Activated CD8-positive, alpha-beta T cell treated with anti-CD3 and anti-CD28 coated beads for 36 hours (primary cell): Measurements from ENCODE around the gene UGCG. TPM values are rescaled to one million over a fixed set of nuclear protein-coding genes. Genes with fewer than 3 reads are reported as not detected.

Source experiments
- ATAC-seq: fragments of 200-7000 bp; cut with Tn5 transposase; one replicate; pipeline ENCODE4 v1.10.0; 2021; ENCODE audit warnings: mild to moderate bottlenecking, moderate library complexity
- CTCF ChIA-PET: fragments of 350-600 bp; sonication (Branson Sonifier 250); formaldehyde crosslinking; loops from one replicate; lab custom pipeline; 2021; ENCODE audit warnings: antibody characterized with exemption; lab: Charles Lee
- POLR2A ChIA-PET: fragments of 350-600 bp; sonication (Branson Sonifier 250); formaldehyde crosslinking; loops from one replicate; lab custom pipeline; 2021; ENCODE audit warnings: antibody characterized with exemption; lab: Charles Lee
- DNase-seq: peaks from one replicate; pipeline ENCODE4 v3.0.0-alpha.2; 2020
- H3K27ac Mint-ChIP-seq: one replicate; pipeline ENCODE4 v1.8.0; 2021; ENCODE audit warnings: mild to moderate bottlenecking, mixed read lengths
- H3K27me3 Mint-ChIP-seq: one replicate; pipeline ENCODE4 v1.8.0; 2021; ENCODE audit warnings: mixed read lengths
- H3K36me3 Mint-ChIP-seq: one replicate; pipeline ENCODE4 v1.8.0; 2021; ENCODE audit warnings: low read depth, mixed read lengths
- H3K4me1 Mint-ChIP-seq: one replicate; pipeline ENCODE4 v1.8.0; 2021; ENCODE audit warnings: low read depth, mixed read lengths
- H3K4me3 Mint-ChIP-seq: one replicate; pipeline ENCODE4 v1.8.0; 2021; ENCODE audit warnings: mild to moderate bottlenecking, moderate library complexity, mixed read lengths
- H3K9me3 Mint-ChIP-seq: one replicate; pipeline ENCODE4 v1.8.0; 2021; ENCODE audit warnings: mixed read lengths
- intact Hi-C: fragments of 100-400 bp; cut with micrococcal nuclease; formaldehyde crosslinking; loops from one replicate; pipeline ENCODE4 v1.10.0; 2022
- total RNA-seq, 2 experiments: library from RNA; stranded (reverse); gene quantifications; one replicate each; pipeline ENCODE4 v1.2.3, GENCODE V29; 2021
- TF ChIP-seq, protein P1 (sequence below): fragments of 200-600 bp; IDR thresholded peaks from one replicate; pipeline ENCODE4 v1.8.0; 2022; ENCODE audit warnings: antibody characterized with exemption, mild to moderate bottlenecking

The UGCG gene
- total RNA-seq, 2 experiments from 2014 or later, result 13.5 to 14.3 TPM

DNA sequence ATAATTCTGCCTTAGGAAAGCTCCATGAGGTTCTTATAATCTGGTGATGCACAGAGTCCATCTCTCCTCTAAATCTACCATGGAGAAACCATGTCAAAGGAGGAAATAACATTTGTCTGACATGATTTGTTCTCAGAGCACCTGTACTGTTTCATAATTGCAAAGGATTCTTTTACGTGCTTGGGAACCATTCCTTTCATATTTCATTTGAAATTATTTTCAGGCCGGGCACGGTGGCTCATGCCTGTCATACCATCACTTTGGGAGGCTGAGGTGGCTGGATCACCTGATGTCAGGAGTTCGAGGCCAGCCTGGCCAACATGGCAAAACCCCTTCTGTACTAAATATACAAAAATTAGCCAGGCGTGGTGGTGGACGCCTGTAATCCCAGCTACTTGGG, 65.4 kb downstream of the UGCG start:
- Mint-ChIP-seq H3K4me1 (peaks cover 19% of the 10 kb centered on the region), H3K36me3 (no peaks in the 10 kb centered on the region), H3K4me3 (no peak overlapping the region), H3K27ac (no peak overlapping the region), H3K9me3 (no peaks in the 10 kb centered on the region), H3K27me3 (peaks cover 2% of the 10 kb centered on the region)
- CTCF ChIA-PET, result interaction anchor here (0.9 kb wide), 1 partner anchor 9 kb away, joined by 3 read pairs; no protein-coding TSS in a partner anchor
- no peak for ATAC-seq
- intact Hi-C loops, result no loop called here
- POLR2A ChIA-PET, result no interaction called here
- no peak for DNase-seq
- TF ChIP-seq, protein P1, sequence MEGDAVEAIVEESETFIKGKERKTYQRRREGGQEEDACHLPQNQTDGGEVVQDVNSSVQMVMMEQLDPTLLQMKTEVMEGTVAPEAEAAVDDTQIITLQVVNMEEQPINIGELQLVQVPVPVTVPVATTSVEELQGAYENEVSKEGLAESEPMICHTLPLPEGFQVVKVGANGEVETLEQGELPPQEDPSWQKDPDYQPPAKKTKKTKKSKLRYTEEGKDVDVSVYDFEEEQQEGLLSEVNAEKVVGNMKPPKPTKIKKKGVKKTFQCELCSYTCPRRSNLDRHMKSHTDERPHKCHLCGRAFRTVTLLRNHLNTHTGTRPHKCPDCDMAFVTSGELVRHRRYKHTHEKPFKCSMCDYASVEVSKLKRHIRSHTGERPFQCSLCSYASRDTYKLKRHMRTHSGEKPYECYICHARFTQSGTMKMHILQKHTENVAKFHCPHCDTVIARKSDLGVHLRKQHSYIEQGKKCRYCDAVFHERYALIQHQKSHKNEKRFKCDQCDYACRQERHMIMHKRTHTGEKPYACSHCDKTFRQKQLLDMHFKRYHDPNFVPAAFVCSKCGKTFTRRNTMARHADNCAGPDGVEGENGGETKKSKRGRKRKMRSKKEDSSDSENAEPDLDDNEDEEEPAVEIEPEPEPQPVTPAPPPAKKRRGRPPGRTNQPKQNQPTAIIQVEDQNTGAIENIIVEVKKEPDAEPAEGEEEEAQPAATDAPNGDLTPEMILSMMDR, result no peak

DNA sequence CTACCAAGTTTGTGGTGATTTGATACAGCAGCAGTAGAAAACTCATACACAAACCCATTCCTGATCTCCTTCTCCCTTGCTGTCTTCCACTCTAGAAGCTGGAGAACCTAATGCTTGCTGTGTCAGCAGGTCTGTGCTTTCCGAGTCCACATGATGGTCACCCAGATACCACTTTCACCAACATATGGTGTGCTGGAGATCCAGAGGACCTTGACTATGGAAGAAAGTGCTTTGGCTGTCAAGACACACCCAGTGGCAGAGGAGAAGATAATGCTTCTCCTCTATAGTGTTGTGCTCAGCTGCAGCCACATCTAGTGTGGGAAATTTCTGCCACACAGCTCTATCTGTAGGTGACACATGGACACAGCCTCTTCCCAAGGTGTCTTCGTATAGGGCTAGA, 67.4 kb downstream of the UGCG start:
- peaks cover 6% of the 10 kb centered on the region for H3K4me1 Mint-ChIP-seq
- H3K27me3 Mint-ChIP-seq, result no peaks in the 10 kb centered on the region
- ATAC-seq, result no peak
- no peak overlapping the region for H3K27ac Mint-ChIP-seq
- no peak for DNase-seq
- TF ChIP-seq, protein P1, result no peak
- ChIA-PET CTCF (no interaction called here), POLR2A (no interaction called here)
- no peak overlapping the region for H3K4me3 Mint-ChIP-seq
- H3K36me3 Mint-ChIP-seq, result no peaks in the 10 kb centered on the region
- intact Hi-C loops, result no loop called here
- H3K9me3 Mint-ChIP-seq, result no peaks in the 10 kb centered on the region

DNA sequence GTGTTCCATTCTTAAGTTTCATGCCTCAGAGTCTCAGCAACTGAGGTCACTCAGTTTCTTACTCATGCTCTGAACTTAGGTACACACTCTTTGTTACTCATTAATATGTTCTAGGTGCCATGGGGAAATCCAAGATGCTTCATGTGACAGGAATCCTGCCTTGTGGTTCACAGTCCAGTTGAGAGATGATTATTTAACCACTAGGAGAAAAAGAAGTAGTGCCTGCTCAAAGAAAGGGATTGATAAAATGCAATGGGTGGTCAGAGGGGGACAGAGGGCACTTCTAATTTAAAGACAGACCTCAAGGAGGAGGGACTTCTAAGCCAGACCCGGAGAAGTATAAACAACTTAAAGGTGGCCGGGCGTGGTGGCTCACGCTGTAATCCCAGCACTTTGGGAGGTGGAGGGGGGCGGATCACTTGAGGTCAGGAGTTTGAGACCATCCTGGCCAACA, 69.0 kb downstream of the UGCG start:
- no peaks in the 10 kb centered on the region for H3K27me3 Mint-ChIP-seq
- no peak overlapping the region for H3K4me3 Mint-ChIP-seq
- no peaks in the 10 kb centered on the region for H3K9me3 Mint-ChIP-seq
- ATAC-seq (peak; percentile 74), DNase-seq (no peak)
- ChIA-PET CTCF (no interaction called here), POLR2A (no interaction called here)
- H3K27ac Mint-ChIP-seq, result no peak overlapping the region
- H3K36me3 Mint-ChIP-seq, result no peaks in the 10 kb centered on the region
- intact Hi-C loops, result no loop called here
- TF ChIP-seq, protein P1, result no peak
- H3K4me1 Mint-ChIP-seq, result peaks cover 5% of the 10 kb centered on the region

DNA sequence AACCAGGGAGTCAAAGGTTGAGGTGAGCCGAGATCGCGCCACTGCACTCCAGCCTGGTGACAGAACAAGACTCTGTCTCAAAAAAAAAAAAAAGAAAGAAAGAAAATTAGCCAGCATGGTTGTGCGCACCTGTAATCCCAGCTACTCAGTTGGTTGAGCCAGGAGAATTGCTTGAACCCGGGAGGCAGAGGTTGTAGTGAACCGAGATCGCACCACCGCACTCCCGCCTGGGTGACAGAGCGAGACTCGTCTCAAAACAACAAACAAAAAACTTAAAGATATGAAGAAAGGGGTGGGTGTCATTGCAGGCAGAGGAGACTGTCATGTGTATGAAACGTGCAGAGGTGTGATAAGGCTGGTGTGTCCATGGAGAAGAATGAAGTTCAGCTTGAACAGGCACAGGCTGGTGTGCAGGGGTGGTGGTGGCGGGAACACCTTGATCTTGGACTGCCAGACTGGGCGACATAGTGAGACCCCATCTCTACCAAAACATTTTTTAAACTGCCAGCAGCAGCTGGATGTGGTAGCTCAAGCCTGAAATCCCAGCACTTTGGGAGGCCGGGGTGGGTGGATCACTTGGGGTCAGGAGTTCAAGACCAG, 69.6 kb downstream of the UGCG start:
- Mint-ChIP-seq H3K36me3 (no peaks in the 10 kb centered on the region), H3K9me3 (no peaks in the 10 kb centered on the region), H3K27ac (no peak overlapping the region), H3K27me3 (no peaks in the 10 kb centered on the region), H3K4me1 (peaks cover 7% of the 10 kb centered on the region), H3K4me3 (no peak overlapping the region)
- ChIA-PET POLR2A (interaction anchor here (1.7 kb wide), 1 partner anchor 431 kb away, joined by 3 read pairs; no protein-coding TSS in a partner anchor), CTCF (interaction anchor here (1.3 kb wide), 1 partner anchor 10 kb away, joined by 4 read pairs; no protein-coding TSS in a partner anchor)
- no peak for ATAC-seq
- DNase-seq, result no peak
- TF ChIP-seq, protein P1, result no peak
- intact Hi-C loops, result no loop called here

DNA sequence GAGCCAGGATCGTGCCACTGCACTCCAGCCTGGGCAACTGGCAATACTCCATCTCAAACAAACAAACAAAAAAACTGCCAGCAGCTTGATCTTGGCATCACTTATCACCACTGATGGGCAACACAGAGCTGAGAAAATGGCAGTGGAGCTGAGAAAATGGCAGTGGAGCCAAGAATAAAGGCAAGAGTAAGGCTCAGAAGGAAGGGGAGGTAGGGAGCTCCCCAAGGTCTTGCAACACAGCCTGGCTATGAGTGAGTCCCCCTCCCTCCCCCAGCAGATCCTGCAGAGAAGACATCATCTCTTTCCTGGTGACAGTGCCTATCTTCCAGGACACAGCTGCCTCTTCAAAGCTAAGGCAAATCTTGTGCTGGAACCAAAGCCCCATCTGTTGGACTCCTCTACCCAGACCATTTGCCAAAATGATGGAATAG, 70.3 kb downstream of the UGCG start:
- H3K4me1 Mint-ChIP-seq, result peaks cover 7% of the 10 kb centered on the region
- no peak for DNase-seq
- CTCF ChIA-PET, result interaction anchor here (0.8 to 1.3 kb wide), 3 partner anchors 10 to 131 kb away, joined by 3 to 4 read pairs (median 3); no protein-coding TSS in a partner anchor
- TF ChIP-seq, protein P1, result no peak
- ATAC-seq, result no peak
- H3K36me3 Mint-ChIP-seq, result no peaks in the 10 kb centered on the region
- POLR2A ChIA-PET, result interaction anchor here (1.7 kb wide), 1 partner anchor 430 kb away, joined by 3 read pairs; no protein-coding TSS in a partner anchor
- no peak overlapping the region for H3K27ac Mint-ChIP-seq
- H3K9me3 Mint-ChIP-seq, result no peaks in the 10 kb centered on the region
- intact Hi-C loops, result no loop called here
- no peak overlapping the region for H3K4me3 Mint-ChIP-seq
- H3K27me3 Mint-ChIP-seq, result no peaks in the 10 kb centered on the region
